Hepatocyte (in vitro differentiated cells): Measurements from ENCODE around the gene KCNMA1.

Source experiments
- EZH2 ChIP-seq: fragments of 200-600 bp; sonication (generic); IDR thresholded peaks from 2 replicates; pipeline ENCODE4 v1.6.1; 2016; ENCODE audit warnings: antibody characterized with exemption, mild to moderate bottlenecking, borderline replicate concordance
- TF ChIP-seq, protein P1 (sequence below): fragments of 200-600 bp; sonication (generic); IDR thresholded peaks from 2 replicates; pipeline ENCODE4 v1.5.1; 2016; ENCODE audit warnings: antibody characterized with exemption, mild to moderate bottlenecking; ENCODE audit not compliant: poor library complexity

DNA sequence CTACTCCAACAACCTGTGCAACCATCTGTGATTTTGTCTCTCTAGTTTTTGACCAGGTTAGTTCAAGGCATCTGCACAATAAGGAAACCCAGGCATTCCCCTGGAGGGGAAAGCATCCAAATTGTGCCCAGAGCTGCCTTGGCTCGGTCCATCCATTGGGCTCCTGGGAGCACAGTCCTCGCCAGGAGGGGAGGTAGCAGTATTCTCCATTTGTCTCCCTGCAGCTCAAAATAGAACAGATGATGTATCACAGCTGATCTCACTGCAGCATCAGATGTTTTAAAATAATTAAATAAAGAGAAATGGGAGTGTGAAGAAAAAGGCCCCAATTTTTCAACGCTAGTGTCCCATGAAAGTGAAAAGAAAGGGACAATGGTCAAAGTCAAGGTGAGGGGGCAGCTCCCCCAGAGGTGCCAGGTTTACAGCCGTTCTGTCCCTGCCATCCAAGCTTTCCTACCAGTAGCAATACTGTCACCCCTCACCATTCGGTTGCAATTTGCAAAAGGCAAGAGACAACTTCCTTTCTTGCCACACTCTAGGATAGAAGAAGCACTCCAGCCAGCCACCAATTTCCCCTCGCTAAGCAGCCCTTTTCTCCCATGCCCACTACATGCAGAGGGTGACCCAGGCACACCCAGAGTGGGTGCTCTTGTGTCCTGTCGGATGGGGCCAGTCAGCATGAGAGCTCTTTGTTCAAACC is 43.7 kb downstream of the KCNMA1 start:
- TF ChIP-seq, protein P1, sequence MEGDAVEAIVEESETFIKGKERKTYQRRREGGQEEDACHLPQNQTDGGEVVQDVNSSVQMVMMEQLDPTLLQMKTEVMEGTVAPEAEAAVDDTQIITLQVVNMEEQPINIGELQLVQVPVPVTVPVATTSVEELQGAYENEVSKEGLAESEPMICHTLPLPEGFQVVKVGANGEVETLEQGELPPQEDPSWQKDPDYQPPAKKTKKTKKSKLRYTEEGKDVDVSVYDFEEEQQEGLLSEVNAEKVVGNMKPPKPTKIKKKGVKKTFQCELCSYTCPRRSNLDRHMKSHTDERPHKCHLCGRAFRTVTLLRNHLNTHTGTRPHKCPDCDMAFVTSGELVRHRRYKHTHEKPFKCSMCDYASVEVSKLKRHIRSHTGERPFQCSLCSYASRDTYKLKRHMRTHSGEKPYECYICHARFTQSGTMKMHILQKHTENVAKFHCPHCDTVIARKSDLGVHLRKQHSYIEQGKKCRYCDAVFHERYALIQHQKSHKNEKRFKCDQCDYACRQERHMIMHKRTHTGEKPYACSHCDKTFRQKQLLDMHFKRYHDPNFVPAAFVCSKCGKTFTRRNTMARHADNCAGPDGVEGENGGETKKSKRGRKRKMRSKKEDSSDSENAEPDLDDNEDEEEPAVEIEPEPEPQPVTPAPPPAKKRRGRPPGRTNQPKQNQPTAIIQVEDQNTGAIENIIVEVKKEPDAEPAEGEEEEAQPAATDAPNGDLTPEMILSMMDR, result no peak
- no peak for TF ChIP-seq EZH2
